Keratinocyte (primary cell): ENCODE data around the gene SPAG9. TPM values are rescaled to one million over a fixed set of nuclear protein-coding genes. Genes with fewer than 3 reads are reported as not detected.
"Not testable (repeated sequence)": the region's sequence is repeated elsewhere in the genome, so short reads cannot be mapped to it uniquely, and the experiment has no call there.

ENCODE experiments used
- DNase-seq: peaks from one replicate; pipeline ENCODE4 v3.0.0-alpha.2; 2011; ENCODE audit warnings: low read depth, missing footprints, low spot score
- FAIRE-seq: peaks from 2 replicates; lab custom pipeline; 2011; peaks lifted over from hg19 to GRCh38; lab: Jason Lieb, UNC
- H2AFZ ChIP-seq: 2 replicates; pipeline ENCODE4 v1.6.0; 2012; ENCODE audit warnings: low read length, control low read depth, inconsistent platforms; ENCODE audit not compliant: control insufficient read depth
- H3K27ac ChIP-seq: 2 replicates; pipeline ENCODE4 v1.5.1; 2011; ENCODE audit warnings: low read length; ENCODE audit not compliant: control insufficient read depth, insufficient read depth
- H3K27me3 ChIP-seq: 3 replicates; pipeline ENCODE4 v1.6.0; 2011; ENCODE audit warnings: low read length; ENCODE audit not compliant: control insufficient read depth, insufficient read depth; ENCODE audit errors: extremely low read depth
- H3K36me3 ChIP-seq, 2 experiments: 2 replicates in 1 of 2; 3 replicates in 1 of 2; pipeline ENCODE4 v1.5.1; 2011; ENCODE audit warnings: low read length in 2 of 2, mild to moderate bottlenecking in 1 of 2; ENCODE audit not compliant: control insufficient read depth in 2 of 2, insufficient read depth in 2 of 2; ENCODE audit errors: extremely low read depth in 1 of 2
- H3K4me1 ChIP-seq: 3 replicates; pipeline ENCODE4 v1.5.1; 2011; ENCODE audit warnings: low read length; ENCODE audit not compliant: control insufficient read depth, insufficient read depth; ENCODE audit errors: extremely low read depth
- H3K4me2 ChIP-seq: 3 replicates; pipeline ENCODE4 v1.6.0; 2011; ENCODE audit warnings: low read depth, low read length; ENCODE audit not compliant: control insufficient read depth, insufficient read depth; ENCODE audit errors: extremely low read depth
- H3K4me3 ChIP-seq, 3 experiments: fragments of 200-600 bp in 1 of 3; sonication (generic) in 1 of 3; 2 replicates in 2 of 3; 3 replicates in 1 of 3; pipeline ENCODE4 v1.5.1; 2011 to 2016; ENCODE audit warnings: low read length in 3 of 3, mild to moderate bottlenecking in 3 of 3, control low read depth in 2 of 3, inconsistent platforms in 1 of 3, low read depth in 1 of 3, mixed read lengths in 1 of 3, mixed run types in 1 of 3, moderate library complexity in 1 of 3; ENCODE audit not compliant: control insufficient read depth in 2 of 3, insufficient read depth in 2 of 3; ENCODE audit errors: extremely low read depth in 1 of 3
- H3K79me2 ChIP-seq: 2 replicates; pipeline ENCODE4 v1.6.0; 2012; ENCODE audit warnings: low read length; ENCODE audit not compliant: control insufficient read depth, insufficient read depth
- H3K9ac ChIP-seq: 3 replicates; pipeline ENCODE4 v1.6.0; 2011; ENCODE audit warnings: low read length; ENCODE audit not compliant: control insufficient read depth, insufficient read depth; ENCODE audit errors: extremely low read depth
- H3K9me1 ChIP-seq: 3 replicates; pipeline ENCODE4 v1.6.0; 2011; ENCODE audit warnings: low read length; ENCODE audit not compliant: control insufficient read depth, insufficient read depth; ENCODE audit errors: extremely low read depth
- H3K9me3 ChIP-seq: 2 replicates; pipeline ENCODE4 v1.5.1; 2012; ENCODE audit warnings: low read depth, low read length; ENCODE audit not compliant: control insufficient read depth
- H4K20me1 ChIP-seq: 3 replicates; pipeline ENCODE4 v1.6.0; 2011; ENCODE audit warnings: low read length; ENCODE audit not compliant: control insufficient read depth, insufficient read depth; ENCODE audit errors: extremely low read depth
- EZH2 ChIP-seq: IDR thresholded peaks from one replicate; pipeline ENCODE4 v1.6.1; 2012; ENCODE audit warnings: inconsistent platforms, mild to moderate bottlenecking, low read length, moderate library complexity
- dilution Hi-C: fragments of 300-500 bp; cut with MboI; formaldehyde crosslinking; loops from one replicate; pipeline ENCODE4 v1.7.0; 2020; ENCODE audit warnings: low sequenced_read_pairs; ENCODE audit not compliant: extremely low pct_ligation_motif_present
- polyA plus RNA-seq, 5 experiments: library from polyadenylated mRNA; depleted of rRNA in 3 of 5; stranded (reverse) in 3 of 5; stranded (forward) in 1 of 5; unstranded in 1 of 5; fragments of >200 nt; gene quantifications; 1 replicate in 1 of 5; 2 replicates in 3 of 5; 3 replicates in 1 of 5; pipeline versions ENCODE4 v1.2.1 to v1.2.3, GENCODE V29; 2011 to 2012; ENCODE audit warnings: missing spikeins in 2 of 5, low read depth in 1 of 5, low replicate concordance in 1 of 5
- TF ChIP-seq, protein P1 (sequence below), 3 experiments: IDR thresholded peaks in 1 of 3; conservative IDR thresholded peaks in 1 of 3; optimal IDR thresholded peaks in 1 of 3; 2 replicates in 2 of 3; 3 replicates in 1 of 3; pipeline versions ENCODE3 to v1.5.1; 2011; ENCODE audit warnings: low read length in 3 of 3, mild to moderate bottlenecking in 3 of 3, moderate library complexity in 2 of 3, control low read depth in 1 of 3, inconsistent platforms in 1 of 3; ENCODE audit not compliant: insufficient read depth in 2 of 3; ENCODE audit errors: extremely low read depth in 1 of 3

Gene SPAG9
- polyA plus RNA-seq, 1 donor (not counting 4 experiments of a cell fraction or from before 2014, with no cell fraction given), result 43.1 TPM

DNA sequence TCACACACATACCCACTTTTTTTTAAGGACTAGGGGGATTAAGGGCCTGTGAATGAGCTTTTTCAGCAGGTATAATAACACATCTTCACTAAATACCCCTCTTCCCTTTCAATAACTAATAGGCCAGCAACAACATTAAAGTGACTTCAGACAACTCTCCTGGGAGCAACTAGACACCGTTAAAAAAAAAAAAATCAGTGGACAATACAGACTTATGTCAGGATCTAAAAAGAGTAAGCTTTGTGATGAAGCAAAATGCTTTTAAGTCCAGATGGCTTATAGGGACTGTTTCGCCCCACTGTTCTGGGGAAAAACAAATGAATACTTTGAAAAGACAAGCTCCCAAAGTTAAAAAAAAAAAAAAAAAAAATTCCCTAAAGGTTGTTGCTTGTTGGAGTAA lies 29.0 kb downstream of the SPAG9 start:
- no peak overlapping the region for H3K4me3 ChIP-seq
- FAIRE-seq (no peak), DNase-seq (no peak)
- no peaks in the 10 kb centered on the region for H3K9me3 ChIP-seq
- no peaks in the 10 kb centered on the region for H3K9me1 ChIP-seq
- H3K4me1 ChIP-seq, result no peaks in the 10 kb centered on the region
- no peak overlapping the region for H3K4me2 ChIP-seq
- H3K27me3 ChIP-seq, result no peaks in the 10 kb centered on the region
- H3K79me2 ChIP-seq, result peaks cover 68% of the 10 kb centered on the region
- H3K27ac ChIP-seq, result no peak overlapping the region
- H3K36me3 ChIP-seq, result no peaks in the 10 kb centered on the region
- no peaks in the 10 kb centered on the region for H4K20me1 ChIP-seq
- no peak overlapping the region for H3K9ac ChIP-seq
- TF ChIP-seq, protein P1, sequence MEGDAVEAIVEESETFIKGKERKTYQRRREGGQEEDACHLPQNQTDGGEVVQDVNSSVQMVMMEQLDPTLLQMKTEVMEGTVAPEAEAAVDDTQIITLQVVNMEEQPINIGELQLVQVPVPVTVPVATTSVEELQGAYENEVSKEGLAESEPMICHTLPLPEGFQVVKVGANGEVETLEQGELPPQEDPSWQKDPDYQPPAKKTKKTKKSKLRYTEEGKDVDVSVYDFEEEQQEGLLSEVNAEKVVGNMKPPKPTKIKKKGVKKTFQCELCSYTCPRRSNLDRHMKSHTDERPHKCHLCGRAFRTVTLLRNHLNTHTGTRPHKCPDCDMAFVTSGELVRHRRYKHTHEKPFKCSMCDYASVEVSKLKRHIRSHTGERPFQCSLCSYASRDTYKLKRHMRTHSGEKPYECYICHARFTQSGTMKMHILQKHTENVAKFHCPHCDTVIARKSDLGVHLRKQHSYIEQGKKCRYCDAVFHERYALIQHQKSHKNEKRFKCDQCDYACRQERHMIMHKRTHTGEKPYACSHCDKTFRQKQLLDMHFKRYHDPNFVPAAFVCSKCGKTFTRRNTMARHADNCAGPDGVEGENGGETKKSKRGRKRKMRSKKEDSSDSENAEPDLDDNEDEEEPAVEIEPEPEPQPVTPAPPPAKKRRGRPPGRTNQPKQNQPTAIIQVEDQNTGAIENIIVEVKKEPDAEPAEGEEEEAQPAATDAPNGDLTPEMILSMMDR (optimal IDR thresholded peaks at IDR 0.05 in 1 of 3, IDR thresholded peaks at IDR 0.05 in 1 of 3, conservative IDR thresholded peaks at IDR 0.05 in 1 of 3; ENCODE audit: extremely low read depth in 1 of 3, insufficient read depth in 2 of 3, low read length in 3 of 3), result no peak
- TF ChIP-seq EZH2, result no peak
- dilution Hi-C loops, result no loop called here
- H2AFZ ChIP-seq, result no peak overlapping the region

DNA sequence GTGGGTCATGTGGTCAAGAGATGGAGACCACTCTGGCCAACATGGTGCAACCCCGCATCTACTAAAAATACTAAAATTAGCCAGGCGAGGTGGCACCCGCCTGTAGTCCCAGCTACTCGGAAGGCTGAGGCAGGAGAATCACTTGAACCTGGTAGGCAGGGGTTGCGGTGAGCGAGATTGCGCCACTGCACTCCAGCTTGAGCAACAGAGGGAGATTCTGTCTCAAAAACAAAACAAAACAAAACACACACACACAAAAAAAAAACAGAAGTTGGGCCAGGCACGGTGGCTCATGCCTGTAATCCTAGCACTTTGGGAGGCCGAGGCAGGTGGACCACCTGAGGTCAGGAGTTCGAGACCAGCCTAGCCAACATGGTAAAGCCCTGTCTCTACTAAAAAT lies 31.8 kb downstream of the SPAG9 start:
- dilution Hi-C loops, H3K9ac ChIP-seq, FAIRE-seq, H3K36me3 ChIP-seq, DNase-seq, H3K27ac ChIP-seq, H3K9me1 ChIP-seq, H4K20me1 ChIP-seq, H3K4me3 ChIP-seq, H2AFZ ChIP-seq, H3K27me3 ChIP-seq, H3K4me1 ChIP-seq, H3K4me2 ChIP-seq, H3K9me3 ChIP-seq: not testable (repeated sequence)
- peaks cover 62% of the 10 kb centered on the region for H3K79me2 ChIP-seq

DNA sequence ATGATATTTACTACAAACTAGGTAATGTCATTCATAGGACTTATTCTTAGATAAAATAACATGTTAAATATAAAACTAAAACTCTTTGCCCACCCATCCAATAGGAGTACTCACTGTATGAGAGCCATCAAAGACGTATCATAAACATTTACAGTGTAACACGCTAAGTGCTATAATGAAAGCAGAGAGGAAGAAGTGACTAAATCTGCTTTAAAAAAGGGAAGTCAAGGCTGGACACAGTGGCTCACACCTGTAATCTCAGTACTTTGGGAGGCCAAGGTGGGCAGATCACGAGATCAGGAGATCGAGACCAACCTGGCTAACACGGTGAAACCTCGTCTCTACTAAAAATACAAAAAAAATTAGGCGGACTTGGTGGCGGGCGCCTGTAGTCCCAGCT lies 32.4 kb downstream of the SPAG9 start:
- DNase-seq, result no peak
- no peaks in the 10 kb centered on the region for H3K27me3 ChIP-seq
- dilution Hi-C loops, result no loop called here
- no peak for TF ChIP-seq EZH2
- TF ChIP-seq, protein P1 (optimal IDR thresholded peaks at IDR 0.05 in 1 of 3, IDR thresholded peaks at IDR 0.05 in 1 of 3, conservative IDR thresholded peaks at IDR 0.05 in 1 of 3; ENCODE audit: extremely low read depth in 1 of 3, insufficient read depth in 2 of 3, low read length in 3 of 3), result no peak
- H4K20me1 ChIP-seq, result no peaks in the 10 kb centered on the region
- H3K79me2 ChIP-seq, result peaks cover 60% of the 10 kb centered on the region
- no peaks in the 10 kb centered on the region for H3K9me3 ChIP-seq
- no peaks in the 10 kb centered on the region for H3K36me3 ChIP-seq
- peaks cover 4% of the 10 kb centered on the region for H3K4me1 ChIP-seq
- H3K27ac ChIP-seq, result no peak overlapping the region
- H3K4me3 ChIP-seq, result no peak overlapping the region
- H2AFZ ChIP-seq, result no peak overlapping the region
- no peak overlapping the region for H3K4me2 ChIP-seq
- H3K9me1 ChIP-seq, result no peaks in the 10 kb centered on the region
- H3K9ac ChIP-seq, result no peak overlapping the region
- FAIRE-seq, result no peak
